HCT116 (cell line): ENCODE data around the gene COL16A1. TPM values are rescaled to one million over a fixed set of nuclear protein-coding genes. Genes with fewer than 3 reads are reported as not detected.

Experiments
- ATAC-seq: fragments of 200-7000 bp; cut with Tn5 transposase; 2 replicates; pipeline ENCODE4 v1.9.1; 2020; ENCODE audit warnings: mild to moderate bottlenecking, moderate library complexity
- BruUV-seq: library from RNA; stranded (reverse); fragments of 400-500 nt; replicated peaks from 2 replicates; lab custom pipeline; 2021; lab: Mats Ljungman, UMichigan
- CTCF ChIA-PET: fragments of 300-600 bp; sonication (Branson Sonifier 250); formaldehyde crosslinking; loops from one replicate; lab custom pipeline; 2021; ENCODE audit warnings: antibody characterized with exemption; lab: Charles Lee
- POLR2A ChIA-PET: fragments of 300-600, 350-600 bp; sonication (Branson Sonifier 250); formaldehyde crosslinking; loops from one replicate; lab custom pipeline; 2021; ENCODE audit warnings: antibody characterized with exemption; lab: Charles Lee
- RAD21 ChIA-PET, 2 experiments: fragments of 300-600 bp; sonication (Branson Sonifier 250); formaldehyde crosslinking; loops; one replicate each; lab custom pipeline; 2023; ENCODE audit warnings: low total read pairs in 2 of 2; ENCODE audit not compliant: uncharacterized antibody in 2 of 2, unreplicated experiment in 2 of 2, low non-redundant PET in 1 of 2; lab: Charles Lee
- DNase-seq: peaks from one replicate; pipeline ENCODE4 v3.0.0-alpha.2; 2010; ENCODE audit warnings: low read depth, low spot score
- H2AFZ ChIP-seq: fragments of 200-600 bp; shearing (Covaris generic), sonication (generic); 2 replicates; pipeline ENCODE4 v1.6.1; 2017; ENCODE audit warnings: low read depth, mixed run types, mixed read lengths, antibody characterized with exemption, low read length; ENCODE audit not compliant: poor library complexity, severe bottlenecking
- H3K27ac ChIP-seq: 2 replicates; pipeline ENCODE4 v1.5.1; 2012; ENCODE audit warnings: low read depth, low read length
- H3K27me3 ChIP-seq: fragments of 200-600 bp; sonication (generic); 2 replicates; pipeline ENCODE4 v1.6.1; 2016; ENCODE audit warnings: mixed run types, low read length, mixed read lengths; ENCODE audit not compliant: insufficient read depth
- H3K36me3 ChIP-seq, 2 experiments: fragments of 200-500 bp in 1 of 2; fragments of 200-600 bp in 1 of 2; sonication (Bioruptor generic) in 1 of 2; sonication (generic) in 1 of 2; 2 replicates each; pipeline versions ENCODE4 v1.5.1 to v1.6.1; 2014 to 2016; ENCODE audit warnings: low read length in 2 of 2, inconsistent platforms in 1 of 2, mixed read lengths in 1 of 2, mixed run types in 1 of 2; ENCODE audit not compliant: insufficient read depth in 2 of 2, control insufficient read depth in 1 of 2
- H3K4me1 ChIP-seq, 2 experiments: fragments of 200-600 bp in 1 of 2; sonication (generic) in 1 of 2; 2 replicates each; pipeline versions ENCODE4 v1.5.1 to v1.6.1; 2012 to 2017; ENCODE audit warnings: low read length in 2 of 2, inconsistent platforms in 1 of 2, mild to moderate bottlenecking in 1 of 2, mixed read lengths in 1 of 2, mixed run types in 1 of 2, moderate library complexity in 1 of 2; ENCODE audit not compliant: insufficient read depth in 2 of 2, control insufficient read depth in 1 of 2
- H3K4me2 ChIP-seq: fragments of 200-600 bp; sonication (generic); 2 replicates; pipeline ENCODE4 v1.6.1; 2017; ENCODE audit warnings: mixed run types, low read length, mixed read lengths
- H3K4me3 ChIP-seq, 2 experiments: fragments of 200-600 bp in 1 of 2; sonication (generic) in 1 of 2; replicated peaks in 1 of 2; 2 replicates each; pipeline ENCODE4 v1.5.1; 2011 to 2016; ENCODE audit warnings: low read length in 2 of 2, control low read depth in 1 of 2, low read depth in 1 of 2, mild to moderate bottlenecking in 1 of 2, mixed read lengths in 1 of 2, mixed run types in 1 of 2
- H3K79me2 ChIP-seq: fragments of 200-600 bp; sonication (generic); 2 replicates; pipeline ENCODE4 v1.6.1; 2017; ENCODE audit warnings: mild to moderate bottlenecking, mixed run types, low read length, moderate library complexity, mixed read lengths; ENCODE audit not compliant: insufficient read depth
- H3K9ac ChIP-seq: fragments of 200-600 bp; sonication (generic); 2 replicates; pipeline ENCODE4 v1.6.1; 2016; ENCODE audit warnings: low read length, mixed read lengths
- H3K9me2 ChIP-seq: fragments of 200-600 bp; sonication (generic), shearing (Covaris generic); 2 replicates; pipeline ENCODE4 v1.6.1; 2017; ENCODE audit warnings: mixed run types, mild to moderate bottlenecking, moderate library complexity; ENCODE audit not compliant: insufficient read depth
- H3K9me3 ChIP-seq, 2 experiments: fragments of 200-500 bp in 1 of 2; fragments of 200-600 bp in 1 of 2; sonication (Bioruptor generic) in 1 of 2; sonication (generic) in 1 of 2; 2 replicates each; pipeline ENCODE4 v1.6.1; 2014 to 2017; ENCODE audit warnings: low read length in 2 of 2, mixed read lengths in 2 of 2, inconsistent platforms in 1 of 2, low read depth in 1 of 2, mild to moderate bottlenecking in 1 of 2, mixed run types in 1 of 2, moderate library complexity in 1 of 2; ENCODE audit not compliant: control insufficient read depth in 1 of 2, insufficient read depth in 1 of 2
- H4K20me1 ChIP-seq: fragments of 200-600 bp; sonication (generic), shearing (Covaris generic); 2 replicates; pipeline ENCODE4 v1.6.1; 2017; ENCODE audit warnings: mixed run types, mild to moderate bottlenecking, moderate library complexity; ENCODE audit not compliant: insufficient read depth
- CBX3 ChIP-seq: IDR thresholded peaks from 2 replicates; pipeline ENCODE4 v1.6.1; 2012; ENCODE audit warnings: low read depth
- CEBPB ChIP-seq: IDR thresholded peaks from 2 replicates; pipeline ENCODE4 v1.6.1; 2012; ENCODE audit warnings: low read depth
- EGR1 ChIP-seq: IDR thresholded peaks from 2 replicates; pipeline ENCODE4 v1.6.1; 2012; ENCODE audit warnings: low read depth
- EZH2 ChIP-seq: fragments of 200-600 bp; sonication (generic); IDR thresholded peaks from 2 replicates; pipeline ENCODE4 v1.6.1; 2017; ENCODE audit warnings: antibody characterized with exemption, mixed run types
- FOSL1 ChIP-seq: IDR thresholded peaks from 2 replicates; pipeline ENCODE4 v1.6.1; 2012; ENCODE audit warnings: low read depth
- POLR2A ChIP-seq: IDR thresholded peaks from 2 replicates; pipeline ENCODE4 v1.7.0; 2011; ENCODE audit warnings: borderline replicate concordance; ENCODE audit not compliant: insufficient read depth, insufficient read length; ENCODE audit errors: extremely low read depth
- POLR2AphosphoS5 ChIP-seq: IDR thresholded peaks from 2 replicates; pipeline ENCODE4 v1.6.1; 2011; ENCODE audit warnings: mild to moderate bottlenecking, low read depth, low read length, moderate library complexity
- RAD21 ChIP-seq: IDR thresholded peaks from 2 replicates; pipeline ENCODE4 v1.6.1; 2012; ENCODE audit warnings: low read depth, mild to moderate bottlenecking
- SIN3A ChIP-seq: IDR thresholded peaks from 2 replicates; pipeline ENCODE4 v1.6.1; 2012; ENCODE audit warnings: low read depth
- SRF ChIP-seq: IDR thresholded peaks from 2 replicates; pipeline ENCODE4 v1.6.1; 2012; ENCODE audit warnings: low read depth
- TCF7L2 ChIP-seq: IDR thresholded peaks from 2 replicates; pipeline ENCODE4 v1.7.0; 2011; ENCODE audit warnings: borderline replicate concordance, inconsistent platforms; ENCODE audit not compliant: insufficient read depth, insufficient read length; ENCODE audit errors: extremely low read depth
- ZNF274 ChIP-seq: fragments of 200-500 bp; sonication (Bioruptor generic); IDR thresholded peaks from 2 replicates; pipeline ENCODE4 v1.6.1; 2014; ENCODE audit warnings: mild to moderate bottlenecking, low read depth, low read length, inconsistent platforms
- intact Hi-C: fragments of 100-400 bp; cut with micrococcal nuclease; formaldehyde crosslinking; loops from 2 replicates; pipeline ENCODE4 v1.10.0; 2022
- total RNA-seq: library from RNA; stranded (reverse); gene quantifications from one replicate; pipeline ENCODE4 v1.2.1, GENCODE V29; 2021; ENCODE audit not compliant: unreplicated experiment
- TF ChIP-seq, protein P1 (sequence below): IDR thresholded peaks from 2 replicates; pipeline ENCODE4 v1.6.1; 2012; ENCODE audit warnings: low read depth
- TF ChIP-seq, protein P2 (sequence below), 3 experiments: fragments of 200-600 bp in 1 of 3; sonication (generic) in 1 of 3; IDR thresholded peaks in 2 of 3; conservative IDR thresholded peaks in 1 of 3; 2 replicates each; pipeline ENCODE4 v1.5.1; 2012 to 2017; ENCODE audit warnings: low read depth in 2 of 3, low read length in 2 of 3, antibody characterized with exemption in 1 of 3, borderline replicate concordance in 1 of 3, control low read depth in 1 of 3, mild to moderate bottlenecking in 1 of 3, mixed read lengths in 1 of 3, mixed run types in 1 of 3, moderate library complexity in 1 of 3; ENCODE audit not compliant: insufficient read depth in 1 of 3
- TF ChIP-seq, protein P3 (sequence below): IDR thresholded peaks from 2 replicates; pipeline ENCODE4 v1.6.1; 2011; ENCODE audit warnings: mild to moderate bottlenecking, low read length, moderate library complexity; ENCODE audit not compliant: insufficient replicate concordance; ENCODE audit errors: extremely low read depth
- TF ChIP-seq, protein P4 (sequence below): IDR thresholded peaks from 2 replicates; pipeline ENCODE4 v1.6.1; 2012

Gene COL16A1
- total RNA-seq, 1 experiment from 2014 or later: 2.2 TPM

DNA sequence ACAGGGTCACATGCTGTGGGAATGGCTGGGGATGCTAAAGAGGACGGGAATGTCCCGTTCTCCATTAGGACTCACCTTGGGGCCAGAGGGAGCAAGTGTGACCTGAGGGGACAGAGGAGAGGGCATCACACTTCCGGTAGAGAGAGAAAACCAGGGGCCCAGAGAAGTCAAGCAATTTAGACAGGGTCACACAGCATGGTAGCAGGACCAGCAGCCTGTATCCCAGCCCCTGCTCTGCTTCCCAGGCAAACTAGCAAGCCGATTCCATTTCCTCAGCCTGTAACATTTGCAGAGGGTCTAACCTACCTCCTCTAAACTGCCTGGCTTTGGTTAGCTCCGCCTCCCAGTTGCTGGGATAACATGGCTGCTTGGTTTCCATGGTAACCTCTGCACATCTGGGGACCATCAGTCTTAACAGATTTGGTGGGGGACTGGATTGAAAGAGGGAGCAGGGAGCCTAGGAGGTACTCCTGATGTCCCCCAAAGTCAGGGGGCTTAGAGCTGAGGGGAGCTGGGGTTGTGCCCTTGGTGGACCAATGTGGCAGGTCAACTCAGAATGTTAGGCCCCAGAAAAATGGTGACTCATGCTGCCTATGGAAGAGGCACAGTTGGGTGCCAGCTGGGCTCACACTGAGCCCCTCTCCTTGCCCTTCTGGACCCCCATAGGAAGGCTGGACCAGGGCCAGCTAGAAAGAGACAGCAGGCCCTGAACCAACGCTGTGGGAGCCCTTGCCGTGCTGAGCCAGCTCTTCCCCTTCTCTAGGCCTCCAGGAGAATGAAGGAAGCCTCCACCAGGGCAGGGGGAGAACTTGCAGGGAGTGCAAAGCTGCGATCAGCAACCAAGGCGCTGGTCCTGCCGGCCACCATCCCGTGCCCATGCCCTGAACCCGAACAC, 9.5 kb downstream of the COL16A1 start:
- Histone ChIP-seq H4K20me1 (no peaks in the 10 kb centered on the region), H3K4me2 (no peak overlapping the region), H3K9ac (no peak overlapping the region), H2AFZ (no peak overlapping the region), H3K79me2 (no peaks in the 10 kb centered on the region)
- BruUV-seq: no TSS peak
- intact Hi-C loops: no loop called here
- TF ChIP-seq EZH2 (no peak), CBX3 (no peak), SRF (no peak), TCF7L2 (no peak), ZNF274 (no peak), CEBPB (no peak), EGR1 (no peak), RAD21 (no peak), FOSL1 (no peak), SIN3A (no peak), POLR2AphosphoS5 (no peak), POLR2A (no peak)
- TF ChIP-seq, protein P1, sequence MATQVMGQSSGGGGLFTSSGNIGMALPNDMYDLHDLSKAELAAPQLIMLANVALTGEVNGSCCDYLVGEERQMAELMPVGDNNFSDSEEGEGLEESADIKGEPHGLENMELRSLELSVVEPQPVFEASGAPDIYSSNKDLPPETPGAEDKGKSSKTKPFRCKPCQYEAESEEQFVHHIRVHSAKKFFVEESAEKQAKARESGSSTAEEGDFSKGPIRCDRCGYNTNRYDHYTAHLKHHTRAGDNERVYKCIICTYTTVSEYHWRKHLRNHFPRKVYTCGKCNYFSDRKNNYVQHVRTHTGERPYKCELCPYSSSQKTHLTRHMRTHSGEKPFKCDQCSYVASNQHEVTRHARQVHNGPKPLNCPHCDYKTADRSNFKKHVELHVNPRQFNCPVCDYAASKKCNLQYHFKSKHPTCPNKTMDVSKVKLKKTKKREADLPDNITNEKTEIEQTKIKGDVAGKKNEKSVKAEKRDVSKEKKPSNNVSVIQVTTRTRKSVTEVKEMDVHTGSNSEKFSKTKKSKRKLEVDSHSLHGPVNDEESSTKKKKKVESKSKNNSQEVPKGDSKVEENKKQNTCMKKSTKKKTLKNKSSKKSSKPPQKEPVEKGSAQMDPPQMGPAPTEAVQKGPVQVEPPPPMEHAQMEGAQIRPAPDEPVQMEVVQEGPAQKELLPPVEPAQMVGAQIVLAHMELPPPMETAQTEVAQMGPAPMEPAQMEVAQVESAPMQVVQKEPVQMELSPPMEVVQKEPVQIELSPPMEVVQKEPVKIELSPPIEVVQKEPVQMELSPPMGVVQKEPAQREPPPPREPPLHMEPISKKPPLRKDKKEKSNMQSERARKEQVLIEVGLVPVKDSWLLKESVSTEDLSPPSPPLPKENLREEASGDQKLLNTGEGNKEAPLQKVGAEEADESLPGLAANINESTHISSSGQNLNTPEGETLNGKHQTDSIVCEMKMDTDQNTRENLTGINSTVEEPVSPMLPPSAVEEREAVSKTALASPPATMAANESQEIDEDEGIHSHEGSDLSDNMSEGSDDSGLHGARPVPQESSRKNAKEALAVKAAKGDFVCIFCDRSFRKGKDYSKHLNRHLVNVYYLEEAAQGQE: no peak
- TF ChIP-seq, protein P2, sequence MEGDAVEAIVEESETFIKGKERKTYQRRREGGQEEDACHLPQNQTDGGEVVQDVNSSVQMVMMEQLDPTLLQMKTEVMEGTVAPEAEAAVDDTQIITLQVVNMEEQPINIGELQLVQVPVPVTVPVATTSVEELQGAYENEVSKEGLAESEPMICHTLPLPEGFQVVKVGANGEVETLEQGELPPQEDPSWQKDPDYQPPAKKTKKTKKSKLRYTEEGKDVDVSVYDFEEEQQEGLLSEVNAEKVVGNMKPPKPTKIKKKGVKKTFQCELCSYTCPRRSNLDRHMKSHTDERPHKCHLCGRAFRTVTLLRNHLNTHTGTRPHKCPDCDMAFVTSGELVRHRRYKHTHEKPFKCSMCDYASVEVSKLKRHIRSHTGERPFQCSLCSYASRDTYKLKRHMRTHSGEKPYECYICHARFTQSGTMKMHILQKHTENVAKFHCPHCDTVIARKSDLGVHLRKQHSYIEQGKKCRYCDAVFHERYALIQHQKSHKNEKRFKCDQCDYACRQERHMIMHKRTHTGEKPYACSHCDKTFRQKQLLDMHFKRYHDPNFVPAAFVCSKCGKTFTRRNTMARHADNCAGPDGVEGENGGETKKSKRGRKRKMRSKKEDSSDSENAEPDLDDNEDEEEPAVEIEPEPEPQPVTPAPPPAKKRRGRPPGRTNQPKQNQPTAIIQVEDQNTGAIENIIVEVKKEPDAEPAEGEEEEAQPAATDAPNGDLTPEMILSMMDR (IDR thresholded peaks at IDR 0.05 in 2 of 3, conservative IDR thresholded peaks at IDR 0.05 in 1 of 3; ENCODE audit: borderline replicate concordance in 1 of 3, insufficient read depth in 1 of 3, low read depth in 2 of 3, low read length in 2 of 3): no peak
- TF ChIP-seq, protein P3, sequence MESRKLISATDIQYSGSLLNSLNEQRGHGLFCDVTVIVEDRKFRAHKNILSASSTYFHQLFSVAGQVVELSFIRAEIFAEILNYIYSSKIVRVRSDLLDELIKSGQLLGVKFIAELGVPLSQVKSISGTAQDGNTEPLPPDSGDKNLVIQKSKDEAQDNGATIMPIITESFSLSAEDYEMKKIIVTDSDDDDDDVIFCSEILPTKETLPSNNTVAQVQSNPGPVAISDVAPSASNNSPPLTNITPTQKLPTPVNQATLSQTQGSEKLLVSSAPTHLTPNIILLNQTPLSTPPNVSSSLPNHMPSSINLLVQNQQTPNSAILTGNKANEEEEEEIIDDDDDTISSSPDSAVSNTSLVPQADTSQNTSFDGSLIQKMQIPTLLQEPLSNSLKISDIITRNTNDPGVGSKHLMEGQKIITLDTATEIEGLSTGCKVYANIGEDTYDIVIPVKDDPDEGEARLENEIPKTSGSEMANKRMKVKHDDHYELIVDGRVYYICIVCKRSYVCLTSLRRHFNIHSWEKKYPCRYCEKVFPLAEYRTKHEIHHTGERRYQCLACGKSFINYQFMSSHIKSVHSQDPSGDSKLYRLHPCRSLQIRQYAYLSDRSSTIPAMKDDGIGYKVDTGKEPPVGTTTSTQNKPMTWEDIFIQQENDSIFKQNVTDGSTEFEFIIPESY: no peak
- TF ChIP-seq, protein P4, sequence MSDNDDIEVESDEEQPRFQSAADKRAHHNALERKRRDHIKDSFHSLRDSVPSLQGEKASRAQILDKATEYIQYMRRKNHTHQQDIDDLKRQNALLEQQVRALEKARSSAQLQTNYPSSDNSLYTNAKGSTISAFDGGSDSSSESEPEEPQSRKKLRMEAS: no peak
- TF ChIP-seq, all 23 proteins: peak for 0
- no peaks in the 10 kb centered on the region for H3K9me2 ChIP-seq
- ATAC-seq (no peak), DNase-seq (no peak)
- H3K4me1 ChIP-seq: peaks cover 11 to 31% of the 10 kb centered on the region in 2 experiments
- POLR2A ChIA-PET: no interaction called here
- H3K4me3 ChIP-seq: no peak overlapping the region
- no peaks in the 10 kb centered on the region for H3K9me3 ChIP-seq
- H3K27ac ChIP-seq: no peak overlapping the region
- CTCF ChIA-PET: interaction anchor here (1.0 kb wide), 1 partner anchor 95 kb away, joined by 3 read pairs; no protein-coding TSS in a partner anchor
- no peaks in the 10 kb centered on the region for H3K27me3 ChIP-seq
- RAD21 ChIA-PET: no interaction called here
- no peaks in the 10 kb centered on the region for H3K36me3 ChIP-seq
